HG02885 (cell line): ENCODE data around the gene DENND2D.
A peak's percentile ranks its signal among the peaks of the same experiment; 100 is the strongest.
"Not testable (repeated sequence)": the region's sequence is repeated elsewhere in the genome, so short reads cannot be mapped to it uniquely, and the experiment has no call there.

Experiments used
- ATAC-seq: cut with Tn5 transposase; IDR thresholded peaks from one replicate; pipeline ENCODE4 v1.9.1; 2021; ENCODE audit warnings: mild to moderate bottlenecking; ENCODE audit not compliant: unreplicated experiment, poor library complexity

The DENND2D gene

DNA sequence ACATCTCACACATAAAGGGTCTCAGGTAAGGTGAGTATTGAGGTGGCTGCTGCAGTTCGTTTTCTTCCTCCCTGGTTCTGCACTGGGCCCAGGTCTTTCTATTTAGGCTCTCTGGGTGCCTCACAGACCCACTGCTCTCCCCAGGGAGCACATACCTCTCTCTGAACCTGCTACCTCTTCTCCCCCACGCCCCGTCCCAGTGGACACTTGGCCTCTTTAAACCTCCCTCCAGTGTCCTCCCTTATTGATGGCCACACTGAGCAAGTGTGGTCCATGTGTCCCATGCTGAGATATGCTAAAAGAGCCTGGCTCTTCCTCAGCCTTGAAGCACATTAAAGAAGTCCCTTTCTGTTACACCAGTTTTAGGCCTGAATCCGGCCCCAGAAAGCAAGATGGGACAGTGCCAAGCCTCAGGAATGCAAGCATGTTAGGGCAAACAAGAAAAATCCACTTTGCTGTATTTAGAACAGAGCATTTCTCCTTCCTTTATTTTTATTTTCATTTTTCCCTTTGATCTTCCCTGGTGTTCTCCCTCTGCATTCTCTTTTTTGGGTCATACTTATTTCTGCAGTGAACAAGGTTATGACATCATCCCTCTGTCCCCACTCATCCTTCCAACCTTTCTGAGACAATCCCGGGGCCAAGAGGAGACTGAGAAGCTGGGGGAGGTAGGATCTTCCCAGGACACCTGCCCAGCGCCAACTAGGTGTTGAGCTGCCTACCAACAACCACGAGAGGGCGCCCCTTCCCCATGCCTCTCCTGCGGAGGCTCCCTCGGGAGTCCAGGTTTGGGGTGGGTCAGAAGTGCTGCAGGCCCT lies 22.1 kb upstream of the DENND2D start:
- peak; percentile 32 for ATAC-seq

GRCh38 chr1:111221633-111222291 lies 21.3 kb upstream of the DENND2D start:
- peak; percentile 66 for ATAC-seq

GRCh38 chr1:111221276-111221632 lies 20.8 kb upstream of the DENND2D start:
- ATAC-seq: no peak

DNA sequence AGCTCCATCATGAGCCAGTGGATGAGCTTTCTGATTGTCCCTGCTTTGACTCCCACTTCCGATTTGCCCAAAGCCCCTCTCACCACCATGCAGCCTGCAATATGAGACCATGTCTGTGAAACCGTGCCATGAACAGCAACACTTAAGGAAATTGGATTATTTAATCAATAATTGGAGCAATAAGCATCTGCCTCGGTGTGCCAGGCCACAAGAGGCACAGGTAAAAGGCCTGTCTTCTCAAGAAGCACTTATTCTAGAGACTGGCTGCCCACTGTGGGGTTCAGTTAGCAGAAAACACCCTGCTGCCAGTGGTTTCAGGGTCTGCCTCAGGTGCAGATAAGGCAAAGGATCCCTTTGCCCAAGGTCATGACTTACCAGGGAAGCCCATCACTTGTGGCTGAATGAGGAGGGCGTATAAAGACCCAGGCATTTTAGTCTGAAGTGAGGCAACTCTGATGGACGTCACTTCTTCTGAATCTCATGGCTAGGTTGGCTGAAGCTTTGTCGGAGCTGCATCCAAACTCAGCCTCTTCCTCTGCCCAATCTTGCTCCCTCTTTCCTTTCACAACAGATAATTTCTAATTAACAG lies 19.9 kb upstream of the DENND2D start:
- ATAC-seq: no peak

GRCh38 chr1:111219557-111220286 lies 19.3 kb upstream of the DENND2D start:
- ATAC-seq: peak; percentile 38

- no peak for ATAC-seq
Observed at GRCh38 chr1:111218701-111219556, 18.5 kb upstream of the DENND2D start.

DNA sequence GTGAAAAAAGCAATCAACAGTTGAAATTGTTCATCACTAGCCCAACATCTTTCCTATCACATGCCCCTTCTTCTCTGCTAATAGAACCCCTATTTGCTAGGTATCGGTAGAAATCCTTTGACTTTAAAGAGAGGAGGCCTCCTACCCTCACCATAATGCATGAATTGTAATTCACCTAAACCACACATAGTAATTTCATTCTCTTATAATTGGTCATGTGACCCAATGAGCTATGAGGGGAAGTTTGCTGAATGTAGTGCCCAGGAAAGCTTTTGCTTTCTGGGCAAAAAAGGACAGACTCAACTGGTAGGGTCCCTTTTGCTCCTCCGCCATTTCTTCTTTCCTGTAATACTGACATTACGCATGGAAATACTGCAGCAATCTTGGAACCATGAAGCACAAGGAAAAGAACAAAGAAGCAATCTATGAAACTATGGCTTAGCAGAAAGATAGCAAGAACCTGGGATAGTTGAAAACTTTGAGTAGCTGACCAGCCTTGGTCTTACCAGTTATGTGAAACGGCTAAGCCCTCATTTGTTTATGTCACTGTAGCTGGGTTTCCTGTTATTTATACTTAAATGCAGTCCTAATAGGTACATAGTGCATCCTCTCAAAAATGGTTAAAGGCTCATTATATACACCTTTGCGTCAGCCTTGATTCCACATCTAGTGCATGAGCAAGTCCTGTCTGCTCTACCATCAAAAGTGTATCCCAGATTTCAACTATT lies 16.9 kb upstream of the DENND2D start:
- no peak for ATAC-seq

GRCh38 chr1:111216751-111217150 lies 16.3 kb upstream of the DENND2D start:
- ATAC-seq: no peak

GRCh38 chr1:111215285-111215684 lies 14.8 kb upstream of the DENND2D start:
- not testable (repeated sequence) for ATAC-seq

- no peak for ATAC-seq
Observed at GRCh38 chr1:111214884-111215283, 14.4 kb upstream of the DENND2D start.

- ATAC-seq: no peak
Observed at GRCh38 chr1:111214074-111214801, 13.8 kb upstream of the DENND2D start.

DNA sequence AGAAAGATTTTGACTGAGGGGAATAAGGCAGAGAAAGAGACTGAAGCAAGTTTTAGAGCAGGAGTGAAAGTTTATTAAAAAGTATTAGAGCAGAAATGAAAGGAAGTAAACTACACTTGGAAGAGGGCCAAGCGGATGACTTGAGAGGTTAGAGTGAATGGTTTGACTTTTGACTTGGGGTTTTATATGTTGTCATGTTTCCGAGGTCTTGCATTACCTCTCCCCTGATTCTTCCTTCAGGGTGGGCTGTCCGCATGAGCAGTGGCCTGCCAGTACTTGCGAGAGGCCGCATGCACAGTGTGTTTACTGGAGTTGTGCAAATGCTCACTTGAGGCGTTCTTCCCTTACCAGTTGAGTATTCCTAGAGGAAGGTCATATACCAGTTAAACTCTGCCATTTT lies 13.0 kb upstream of the DENND2D start:
- no peak for ATAC-seq

DNA sequence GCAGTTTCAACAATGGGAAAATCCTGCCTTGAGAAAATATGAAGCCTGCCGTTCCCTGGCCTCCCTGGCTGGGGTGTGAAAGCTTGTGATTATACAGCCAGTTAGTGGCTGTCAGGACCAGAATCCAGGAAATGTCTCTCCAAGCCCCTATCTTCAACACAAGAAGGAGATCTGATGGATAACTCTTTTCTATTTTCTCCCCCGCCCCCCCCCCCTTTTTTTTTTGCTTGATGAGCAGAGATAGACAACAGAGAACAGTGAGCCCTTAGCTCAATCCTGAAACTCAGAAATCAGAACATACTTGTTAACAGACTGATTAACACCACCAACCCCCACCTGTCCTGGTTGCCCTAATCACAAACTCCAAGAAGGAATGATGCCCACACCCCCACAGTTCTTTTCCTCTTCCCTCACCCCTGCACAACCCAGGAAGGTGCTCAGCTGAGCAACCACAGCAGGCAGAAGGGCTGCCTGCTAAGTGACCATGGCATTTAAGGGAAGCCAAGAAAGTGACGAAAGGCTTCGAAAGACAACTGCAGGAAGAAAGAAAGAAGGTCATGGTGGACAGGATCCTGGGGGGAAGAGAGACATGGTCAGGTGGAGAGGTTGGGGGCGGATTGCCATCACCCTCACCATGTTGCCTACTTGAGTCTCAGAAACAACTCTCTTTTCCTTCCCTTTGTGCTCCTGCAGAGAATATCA lies 12.3 kb upstream of the DENND2D start:
- no peak for ATAC-seq

- no peak for ATAC-seq
Observed at GRCh38 chr1:111211921-111212320, 11.5 kb upstream of the DENND2D start.

GRCh38 chr1:111209622-111210021 lies 9.2 kb upstream of the DENND2D start:
- no peak for ATAC-seq

GRCh38 chr1:111208921-111209320 lies 8.5 kb upstream of the DENND2D start:
- no peak for ATAC-seq

- no peak for ATAC-seq
Observed at GRCh38 chr1:111205714-111206050, 5.2 kb upstream of the DENND2D start.
